H1 (cell line): Measurements from ENCODE around the gene CMC1. TPM values are rescaled to one million over a fixed set of nuclear protein-coding genes. Genes with fewer than 3 reads are reported as not detected.

ENCODE experiments used
- ASH2L ChIP-seq: fragments of 200-600, 300-600 bp; sonication (generic); IDR thresholded peaks from one replicate; pipeline ENCODE4 v1.7.1; 2017; ENCODE audit warnings: low read length
- CHD1 ChIP-seq: IDR thresholded peaks from 2 replicates; pipeline ENCODE4 v1.6.1; 2012; ENCODE audit warnings: low read depth, low read length, improper control_type of control experiment
- CTBP2 ChIP-seq: IDR thresholded peaks from 2 replicates; pipeline ENCODE4 v1.7.0; 2011; ENCODE audit warnings: borderline replicate concordance, mild to moderate bottlenecking, moderate library complexity, mixed read lengths, low read length; ENCODE audit not compliant: insufficient read depth, insufficient read length
- E2F6 ChIP-seq: IDR thresholded peaks from 2 replicates; pipeline ENCODE4 v1.6.1; 2012; ENCODE audit warnings: inconsistent platforms
- EGR1 ChIP-seq: IDR thresholded peaks from 2 replicates; pipeline ENCODE4 v1.6.1; 2011; ENCODE audit warnings: low read depth, low read length, borderline replicate concordance
- HDAC6 ChIP-seq: IDR thresholded peaks from one replicate; pipeline ENCODE4 v1.7.1; 2012; ENCODE audit warnings: low read depth, mild to moderate bottlenecking, inconsistent platforms, low read length, moderate library complexity
- JUND ChIP-seq: IDR thresholded peaks from 2 replicates; pipeline ENCODE4 v1.6.1; 2011; ENCODE audit warnings: mild to moderate bottlenecking, improper control_type of control experiment, low read length
- KDM5A ChIP-seq: fragments of 200-600 bp; IDR thresholded peaks from 2 replicates; pipeline ENCODE4 v1.7.1; 2012; ENCODE audit warnings: mild to moderate bottlenecking, low read length, inconsistent platforms, mixed read lengths
- POLR2A ChIP-seq, 2 experiments: IDR thresholded peaks; 1 replicate in 1 of 2; 2 replicates in 1 of 2; pipeline ENCODE4 v1.6.1; 2011; ENCODE audit warnings: low read depth in 2 of 2, low read length in 2 of 2, mild to moderate bottlenecking in 2 of 2; ENCODE audit errors: control extremely low read depth in 1 of 2
- POLR2AphosphoS5 ChIP-seq: IDR thresholded peaks from 2 replicates; pipeline ENCODE4 v1.6.1; 2011; ENCODE audit warnings: low read depth, low read length
- RAD21 ChIP-seq, 2 experiments: IDR thresholded peaks in 1 of 2; conservative IDR thresholded peaks in 1 of 2; 2 replicates each; pipeline ENCODE4 v1.6.1; 2011; ENCODE audit warnings: low read depth in 2 of 2, low read length in 2 of 2, improper control_type of control experiment in 1 of 2, inconsistent platforms in 1 of 2, mild to moderate bottlenecking in 1 of 2, moderate library complexity in 1 of 2
- RBBP5 ChIP-seq: IDR thresholded peaks from 2 replicates; pipeline ENCODE4 v1.7.1; 2012; ENCODE audit warnings: low read depth, mild to moderate bottlenecking, inconsistent platforms, low read length, moderate library complexity, borderline replicate concordance
- RFX5 ChIP-seq: IDR thresholded peaks from 2 replicates; pipeline ENCODE4 v1.6.1; 2011; ENCODE audit warnings: low read depth, low read length, improper control_type of control experiment, borderline replicate concordance
- RXRA ChIP-seq: IDR thresholded peaks from 2 replicates; pipeline ENCODE4 v1.6.1; 2011; ENCODE audit warnings: low read depth, mild to moderate bottlenecking, low read length, moderate library complexity; ENCODE audit not compliant: insufficient read depth
- SAP30 ChIP-seq: fragments of 300-600 bp; sonication (generic); IDR thresholded peaks from 2 replicates; pipeline ENCODE4 v1.7.1; 2012; ENCODE audit warnings: low read length, moderate library complexity, mild to moderate bottlenecking, inconsistent platforms; ENCODE audit not compliant: insufficient read depth, insufficient replicate concordance
- SIN3A ChIP-seq, 2 experiments: IDR thresholded peaks in 1 of 2; conservative IDR thresholded peaks in 1 of 2; 2 replicates each; pipeline ENCODE4 v1.6.1; 2011 to 2012; ENCODE audit warnings: low read length in 2 of 2, improper control_type of control experiment in 1 of 2, low read depth in 1 of 2, mild to moderate bottlenecking in 1 of 2
- SP1 ChIP-seq: IDR thresholded peaks from 2 replicates; pipeline ENCODE4 v1.6.1; 2011; ENCODE audit warnings: low read depth, low read length
- TAF1 ChIP-seq: IDR thresholded peaks from 2 replicates; pipeline ENCODE4 v1.6.1; 2011; ENCODE audit warnings: mild to moderate bottlenecking, low read depth, low read length
- TEAD4 ChIP-seq: IDR thresholded peaks from 2 replicates; pipeline ENCODE4 v1.6.1; 2012; ENCODE audit warnings: low read depth, low read length, inconsistent platforms, mixed read lengths
- ZNF274 ChIP-seq: IDR thresholded peaks from 2 replicates; pipeline ENCODE4 v1.7.0; 2012; ENCODE audit warnings: low read length, borderline replicate concordance; ENCODE audit errors: extremely low read depth
- polyA plus RNA-seq, 7 experiments: library from polyadenylated mRNA; depleted of rRNA in 3 of 7; stranded (reverse) in 5 of 7; unstranded in 2 of 7; fragments of >200 nt in 5 of 7; fragments of 200-250 nt in 2 of 7; gene quantifications; 1 replicate in 5 of 7; 2 replicates in 1 of 7; 4 replicates in 1 of 7; pipeline versions ENCODE4 v1.2.1 to v1.2.3, GENCODE V29; 2011 to 2013; ENCODE audit warnings: missing spikeins in 2 of 7, mixed read lengths in 2 of 7
- total RNA-seq: library from RNA; stranded (reverse); fragmentation: NEBNext Ultra II Directional; extraction: Animal tissue kit (Norgen Biotek cat#: 25700); gene quantifications from 2 replicates; pipeline ENCODE4 v1.2.1, GENCODE V29; 2021
- TF ChIP-seq, protein P1 (sequence below): IDR thresholded peaks from 2 replicates; pipeline ENCODE4 v1.6.1; 2012; ENCODE audit warnings: inconsistent platforms
- TF ChIP-seq, protein P2 (sequence below): IDR thresholded peaks from 2 replicates; pipeline ENCODE4 v1.6.1; 2011; ENCODE audit warnings: low read depth, mild to moderate bottlenecking, low read length; ENCODE audit not compliant: insufficient read depth

CMC1 gene
- total and polyA plus RNA-seq, 2 of the 8 experiments (the other 6 are each of a cell fraction or from before 2014, with no cell fraction given) = 11.4 to 19.4 TPM

DNA sequence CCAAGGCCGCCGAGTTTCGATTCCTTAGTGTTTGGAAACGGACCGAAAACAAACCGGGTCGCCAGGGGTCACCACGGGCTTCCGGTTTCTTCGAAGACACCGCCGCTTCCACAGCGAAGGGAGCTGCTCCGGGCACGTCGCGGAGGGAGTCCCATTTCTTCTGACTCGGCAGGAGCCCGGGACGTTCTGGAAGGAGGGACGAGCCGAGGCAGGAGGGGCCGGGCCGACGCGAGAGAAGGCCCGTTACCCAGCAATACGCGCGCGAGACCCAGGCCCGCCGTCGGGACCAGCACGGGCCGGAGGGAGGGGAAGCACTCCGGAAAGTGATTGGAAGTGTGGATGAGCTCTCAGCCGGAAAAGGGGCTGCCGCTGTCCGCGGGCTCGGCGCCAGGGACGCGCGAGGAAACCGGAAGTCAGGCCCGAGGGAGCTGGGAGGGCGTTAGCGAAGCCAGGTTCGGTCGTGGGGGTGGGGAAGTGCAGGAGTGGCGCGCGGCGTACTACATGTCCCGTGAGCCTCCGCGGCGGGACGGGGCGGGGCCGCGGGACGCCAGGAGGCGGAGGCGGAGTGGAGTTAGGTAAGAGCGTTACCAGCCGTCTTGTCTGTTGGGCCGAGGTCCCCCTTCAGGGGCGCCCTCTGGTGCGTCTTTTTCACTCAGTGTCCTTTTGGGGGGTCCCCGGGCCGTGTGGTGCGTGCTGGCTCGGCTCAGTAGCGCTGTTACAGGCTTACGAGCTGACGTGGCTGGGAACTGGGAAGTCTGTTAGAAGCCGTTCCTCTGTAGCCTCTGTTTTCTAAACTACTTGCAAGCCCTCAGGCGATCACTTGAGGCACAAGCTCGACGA is 107.4 kb downstream of the CMC1 start, which contains the start of the genes AZI2 and ZCWPW2 (continued):
- TF ChIP-seq RFX5 (no peak), POLR2A (IDR thresholded peaks at IDR 0.05; ENCODE audit: control extremely low read depth in 1 of 2, low read depth in 2 of 2, low read length in 2 of 2) (peak; percentile 61 to 89), SP1 (0 out of 2 replicates have a peak, but pooled peaks have one; percentile 42), ZNF274 (no peak), KDM5A (no peak), TEAD4 (no peak), JUND (no peak), POLR2AphosphoS5 (peak; percentile 71), EGR1 (peak; percentile 43; the same call in 1 of the 2 replicates), CHD1 (no peak), SAP30 (peak; percentile 9), ASH2L (peak; percentile 99), TAF1 (peak; percentile 78), SIN3A (conservative IDR thresholded peaks at IDR 0.05 in 1 of 2, IDR thresholded peaks at IDR 0.05 in 1 of 2; ENCODE audit: low read depth in 1 of 2, low read length in 2 of 2) (peak in 1 of 2 experiments; percentile 25; a peak in 2 of 4 replicates), RAD21 (IDR thresholded peaks at IDR 0.05 in 1 of 2, conservative IDR thresholded peaks at IDR 0.05 in 1 of 2; ENCODE audit: low read depth in 2 of 2, low read length in 2 of 2) (peak; percentile 21 to 23; a peak in 3 of 4 replicates), CTBP2 (no peak), E2F6 (peak; percentile 58), RXRA (no peak), RBBP5 (peak; percentile 96), HDAC6 (no peak)
- TF ChIP-seq, protein P1, sequence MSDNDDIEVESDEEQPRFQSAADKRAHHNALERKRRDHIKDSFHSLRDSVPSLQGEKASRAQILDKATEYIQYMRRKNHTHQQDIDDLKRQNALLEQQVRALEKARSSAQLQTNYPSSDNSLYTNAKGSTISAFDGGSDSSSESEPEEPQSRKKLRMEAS = peak; percentile 31; the same call in 1 of the 2 replicates
- TF ChIP-seq, protein P2, sequence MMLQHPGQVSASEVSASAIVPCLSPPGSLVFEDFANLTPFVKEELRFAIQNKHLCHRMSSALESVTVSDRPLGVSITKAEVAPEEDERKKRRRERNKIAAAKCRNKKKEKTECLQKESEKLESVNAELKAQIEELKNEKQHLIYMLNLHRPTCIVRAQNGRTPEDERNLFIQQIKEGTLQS = no peak
